ENCODE data around the gene TNFAIP8L1.

Gene TNFAIP8L1

GRCh38 chr19:4624301-4624700, 15.0 kb upstream of the TNFAIP8L1 start:
- ATAC-seq, result no peak
- TF ChIP-seq GLIS3 (CRISPR knock-in tag; IDR thresholded peaks at IDR 0.05), result no peak

DNA sequence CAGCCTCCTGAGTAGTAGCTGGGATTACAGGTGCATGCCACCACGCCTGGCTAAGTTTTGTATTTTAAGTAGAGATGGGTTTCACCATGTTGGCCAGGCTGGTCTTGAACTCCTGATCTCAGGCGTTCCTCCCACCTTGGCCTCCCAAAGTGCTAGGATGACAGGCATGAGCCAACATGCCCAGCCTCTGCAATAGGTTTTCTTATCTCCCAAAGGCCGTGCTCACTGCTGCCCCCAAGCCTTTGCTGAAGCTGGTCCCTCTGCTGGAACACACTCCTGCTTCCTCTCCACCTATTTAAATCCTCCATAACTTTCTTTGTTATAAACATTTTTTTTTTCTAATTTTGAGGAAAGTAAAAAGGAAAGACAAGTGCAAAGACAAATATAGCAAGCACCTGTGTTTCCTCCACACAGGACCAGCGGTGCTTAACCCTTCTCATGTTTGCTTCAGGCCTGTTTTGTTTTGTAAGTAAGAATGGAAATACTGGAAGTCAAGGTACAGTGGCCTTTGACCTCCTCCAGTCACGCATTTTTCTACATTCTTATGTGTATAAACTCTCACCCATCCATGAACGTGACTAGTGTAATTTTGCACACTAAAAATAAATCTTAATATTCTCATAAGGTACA, 14.5 kb upstream of the TNFAIP8L1 start:
- TF ChIP-seq ZNF565 (CRISPR knock-in tag; conservative IDR thresholded peaks at IDR 0.05; ENCODE audit: low read depth) (no peak), ZFP30 (CRISPR knock-in tag; IDR thresholded peaks at IDR 0.05) (no peak), OSR1 (CRISPR knock-in tag; IDR thresholded peaks at IDR 0.05) (no peak), ZNF8 (CRISPR knock-in tag; IDR thresholded peaks at IDR 0.05) (no peak), BACH2 (CRISPR knock-in tag; IDR thresholded peaks at IDR 0.05; ENCODE audit: borderline replicate concordance) (no peak)
- peak; percentile 77 for ATAC-seq

- TF ChIP-seq, protein P1, sequence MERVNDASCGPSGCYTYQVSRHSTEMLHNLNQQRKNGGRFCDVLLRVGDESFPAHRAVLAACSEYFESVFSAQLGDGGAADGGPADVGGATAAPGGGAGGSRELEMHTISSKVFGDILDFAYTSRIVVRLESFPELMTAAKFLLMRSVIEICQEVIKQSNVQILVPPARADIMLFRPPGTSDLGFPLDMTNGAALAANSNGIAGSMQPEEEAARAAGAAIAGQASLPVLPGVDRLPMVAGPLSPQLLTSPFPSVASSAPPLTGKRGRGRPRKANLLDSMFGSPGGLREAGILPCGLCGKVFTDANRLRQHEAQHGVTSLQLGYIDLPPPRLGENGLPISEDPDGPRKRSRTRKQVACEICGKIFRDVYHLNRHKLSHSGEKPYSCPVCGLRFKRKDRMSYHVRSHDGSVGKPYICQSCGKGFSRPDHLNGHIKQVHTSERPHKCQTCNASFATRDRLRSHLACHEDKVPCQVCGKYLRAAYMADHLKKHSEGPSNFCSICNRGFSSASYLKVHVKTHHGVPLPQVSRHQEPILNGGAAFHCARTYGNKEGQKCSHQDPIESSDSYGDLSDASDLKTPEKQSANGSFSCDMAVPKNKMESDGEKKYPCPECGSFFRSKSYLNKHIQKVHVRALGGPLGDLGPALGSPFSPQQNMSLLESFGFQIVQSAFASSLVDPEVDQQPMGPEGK (CRISPR knock-in tag; IDR thresholded peaks at IDR 0.05; ENCODE audit: borderline replicate concordance), result no peak
- TF ChIP-seq RARB (CRISPR knock-in tag; IDR thresholded peaks at IDR 0.05) (no peak), ZNF70 (CRISPR knock-in tag; IDR thresholded peaks at IDR 0.05) (no peak), TCF4 (CRISPR knock-in tag; IDR thresholded peaks at IDR 0.05; ENCODE audit: borderline replicate concordance) (no peak), SNAI2 (CRISPR knock-in tag; IDR thresholded peaks at IDR 0.05) (no peak), ZNF565 (CRISPR knock-in tag; conservative IDR thresholded peaks at IDR 0.05; ENCODE audit: low read depth) (no peak), ZFP30 (CRISPR knock-in tag; IDR thresholded peaks at IDR 0.05) (no peak), ESRRG (CRISPR knock-in tag; IDR thresholded peaks at IDR 0.05) (no peak), CSDC2 (CRISPR knock-in tag; IDR thresholded peaks at IDR 0.05) (no peak)
- TF ChIP-seq, protein P2, sequence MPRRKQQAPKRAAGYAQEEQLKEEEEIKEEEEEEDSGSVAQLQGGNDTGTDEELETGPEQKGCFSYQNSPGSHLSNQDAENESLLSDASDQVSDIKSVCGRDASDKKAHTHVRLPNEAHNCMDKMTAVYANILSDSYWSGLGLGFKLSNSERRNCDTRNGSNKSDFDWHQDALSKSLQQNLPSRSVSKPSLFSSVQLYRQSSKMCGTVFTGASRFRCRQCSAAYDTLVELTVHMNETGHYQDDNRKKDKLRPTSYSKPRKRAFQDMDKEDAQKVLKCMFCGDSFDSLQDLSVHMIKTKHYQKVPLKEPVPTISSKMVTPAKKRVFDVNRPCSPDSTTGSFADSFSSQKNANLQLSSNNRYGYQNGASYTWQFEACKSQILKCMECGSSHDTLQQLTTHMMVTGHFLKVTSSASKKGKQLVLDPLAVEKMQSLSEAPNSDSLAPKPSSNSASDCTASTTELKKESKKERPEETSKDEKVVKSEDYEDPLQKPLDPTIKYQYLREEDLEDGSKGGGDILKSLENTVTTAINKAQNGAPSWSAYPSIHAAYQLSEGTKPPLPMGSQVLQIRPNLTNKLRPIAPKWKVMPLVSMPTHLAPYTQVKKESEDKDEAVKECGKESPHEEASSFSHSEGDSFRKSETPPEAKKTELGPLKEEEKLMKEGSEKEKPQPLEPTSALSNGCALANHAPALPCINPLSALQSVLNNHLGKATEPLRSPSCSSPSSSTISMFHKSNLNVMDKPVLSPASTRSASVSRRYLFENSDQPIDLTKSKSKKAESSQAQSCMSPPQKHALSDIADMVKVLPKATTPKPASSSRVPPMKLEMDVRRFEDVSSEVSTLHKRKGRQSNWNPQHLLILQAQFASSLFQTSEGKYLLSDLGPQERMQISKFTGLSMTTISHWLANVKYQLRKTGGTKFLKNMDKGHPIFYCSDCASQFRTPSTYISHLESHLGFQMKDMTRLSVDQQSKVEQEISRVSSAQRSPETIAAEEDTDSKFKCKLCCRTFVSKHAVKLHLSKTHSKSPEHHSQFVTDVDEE (CRISPR knock-in tag; IDR thresholded peaks at IDR 0.05), result no peak
- ATAC-seq, result peak; percentile 73
These were observed 6.0 kb upstream of the TNFAIP8L1 start for GRCh38 chr19:4633140-4633967.

GRCh38 chr19:4635754-4636116, 3.6 kb upstream of the TNFAIP8L1 start:
- TF ChIP-seq ESRRG (CRISPR knock-in tag; IDR thresholded peaks at IDR 0.05) (no peak), RARB (CRISPR knock-in tag; IDR thresholded peaks at IDR 0.05) (no peak), CSDC2 (CRISPR knock-in tag; IDR thresholded peaks at IDR 0.05) (no peak), ARNTL (CRISPR knock-in tag; IDR thresholded peaks at IDR 0.05; ENCODE audit: borderline replicate concordance, low read depth) (no peak), ISL1 (CRISPR knock-in tag; IDR thresholded peaks at IDR 0.05) (no peak), ZNF8 (CRISPR knock-in tag; IDR thresholded peaks at IDR 0.05) (no peak), ZNF70 (CRISPR knock-in tag; IDR thresholded peaks at IDR 0.05) (no peak), TOX (CRISPR knock-in tag; IDR thresholded peaks at IDR 0.05; ENCODE audit: borderline replicate concordance) (no peak), PPARA (CRISPR knock-in tag; IDR thresholded peaks at IDR 0.05; ENCODE audit: borderline replicate concordance) (no peak), ZFP30 (CRISPR knock-in tag; IDR thresholded peaks at IDR 0.05) (no peak), CSRNP3 (CRISPR knock-in tag; IDR thresholded peaks at IDR 0.05) (no peak), TCF4 (CRISPR knock-in tag; IDR thresholded peaks at IDR 0.05; ENCODE audit: borderline replicate concordance) (no peak)
- TF ChIP-seq, protein P1 (CRISPR knock-in tag; IDR thresholded peaks at IDR 0.05; ENCODE audit: borderline replicate concordance), result no peak
- TF ChIP-seq, protein P2 (CRISPR knock-in tag; IDR thresholded peaks at IDR 0.05), result no peak

More at GRCh38 chr19:4635754-4636116, 3.6 kb upstream of the TNFAIP8L1 start:
- no peak for ATAC-seq

All from SK-N-SH treated with all-trans-retinoic acid at 6 μM for 48 hours (cell line).